Measurements from ENCODE around the gene EXOC4. TPM values are rescaled to one million over a fixed set of nuclear protein-coding genes. Genes with fewer than 3 reads are reported as not detected.

EXOC4 gene
- total and polyA plus RNA-seq, 2 experiments from 2014 or later = 23.9 to 51.7 TPM

- Histone ChIP-seq H3K9ac (no peak overlapping the region), H3K27me3 (replicated peaks; ENCODE audit: insufficient read depth) (no peaks in the 10 kb centered on the region), H3K9me2 (ENCODE audit: insufficient read depth) (no peaks in the 10 kb centered on the region), H3F3A (ENCODE audit: insufficient read depth) (no peaks in the 10 kb centered on the region), H2AFZ (no peak overlapping the region), H3K27ac (no peak overlapping the region), H3K4me3 (no peak overlapping the region), H4K20me1 (ENCODE audit: insufficient read depth) (no peaks in the 10 kb centered on the region), H3K4me2 (ENCODE audit: unreplicated experiment) (no peak overlapping the region), H3K4me1 (ENCODE audit: insufficient read depth) (0 out of 2 replicates have a peak, but pooled peaks cover 10% of the 10 kb centered on the region), H3K36me3 (ENCODE audit: low read depth) (no peaks in the 10 kb centered on the region), H3K79me2 (ENCODE audit: insufficient read depth) (no peaks in the 10 kb centered on the region), H3K9me3 (ENCODE audit: low read depth) (no peaks in the 10 kb centered on the region)
- no peak for DNase-seq
- WGBS, 2 experiments (ENCODE audit: low coverage in 1 of 2, low lambda C conversion rate in 2 of 2, missing lambda C conversion rate in 2 of 2) = 82 to 84% methylated on average over 7 of the region's 7 CpGs
- in situ Hi-C loops (cut with MboI) = no loop called here
- no peak for TF ChIP-seq EZH2 (IDR thresholded peaks at IDR 0.05; ENCODE audit: insufficient read depth, poor library complexity, severe bottlenecking)
- TF ChIP-seq EZH2phosphoT487 (IDR thresholded peaks at IDR 0.05; ENCODE audit: insufficient read depth, low read depth) = no peak
Measured at GRCh38 chr7:133827707-133828623, 575.1 kb downstream of the EXOC4 start.

DNA sequence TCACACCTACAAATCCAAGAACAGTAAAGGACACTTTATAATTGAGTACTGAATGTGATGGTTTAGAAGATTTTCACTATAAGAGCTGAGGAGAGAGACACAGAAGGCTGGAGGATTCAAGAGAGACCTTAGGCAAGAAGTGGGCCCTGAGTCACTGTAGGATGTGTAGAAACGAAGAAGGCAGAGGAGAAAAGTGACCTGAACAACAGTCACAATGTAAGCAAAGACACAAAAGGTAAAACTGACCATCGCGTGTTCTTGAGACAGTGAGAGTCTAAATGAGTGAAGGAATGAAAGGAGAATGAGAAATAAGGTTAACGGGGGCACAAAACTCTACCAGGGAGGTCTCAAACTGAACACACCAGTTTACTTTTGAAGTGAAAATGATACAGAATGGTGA, 576.0 kb downstream of the EXOC4 start:
- TF ChIP-seq EZH2 (IDR thresholded peaks at IDR 0.05; ENCODE audit: insufficient read depth, poor library complexity, severe bottlenecking) = no peak
- no peak for TF ChIP-seq EZH2phosphoT487 (IDR thresholded peaks at IDR 0.05; ENCODE audit: insufficient read depth, low read depth)
- Histone ChIP-seq H3K9ac (no peak overlapping the region), H3K27me3 (replicated peaks; ENCODE audit: insufficient read depth) (no peaks in the 10 kb centered on the region), H3K27ac (no peak overlapping the region), H4K20me1 (ENCODE audit: insufficient read depth) (no peaks in the 10 kb centered on the region), H3K4me1 (ENCODE audit: insufficient read depth) (0 out of 2 replicates have a peak, but pooled peaks cover 10% of the 10 kb centered on the region), H3K4me2 (ENCODE audit: unreplicated experiment) (no peak overlapping the region), H3K36me3 (ENCODE audit: low read depth) (no peaks in the 10 kb centered on the region), H3K9me2 (ENCODE audit: insufficient read depth) (no peaks in the 10 kb centered on the region), H3K9me3 (ENCODE audit: low read depth) (no peaks in the 10 kb centered on the region), H3K79me2 (ENCODE audit: insufficient read depth) (no peaks in the 10 kb centered on the region), H2AFZ (no peak overlapping the region), H3F3A (ENCODE audit: insufficient read depth) (no peaks in the 10 kb centered on the region), H3K4me3 (no peak overlapping the region)
- in situ Hi-C loops (cut with MboI) = no loop called here
- no peak for DNase-seq
- WGBS, 2 experiments (ENCODE audit: low coverage in 1 of 2, low lambda C conversion rate in 2 of 2, missing lambda C conversion rate in 2 of 2) = 94 to 95% methylated on average over 4 of the region's 4 CpGs

GRCh38 chr7:133829336-133829897, 576.5 kb downstream of the EXOC4 start:
- H3K36me3 ChIP-seq (ENCODE audit: low read depth) = no peaks in the 10 kb centered on the region
- H3F3A ChIP-seq (ENCODE audit: insufficient read depth) = no peaks in the 10 kb centered on the region
- no peak overlapping the region for H3K4me3 ChIP-seq
- no peak overlapping the region for H3K27ac ChIP-seq
- no peak overlapping the region for H3K9ac ChIP-seq
- peak; percentile 40 for DNase-seq
- 0 out of 2 replicates have a peak, but pooled peaks cover 10% of the 10 kb centered on the region for H3K4me1 ChIP-seq (ENCODE audit: insufficient read depth)
- H4K20me1 ChIP-seq (ENCODE audit: insufficient read depth) = no peaks in the 10 kb centered on the region
- 43 to 50% methylated on average over 4 of the region's 4 CpGs for WGBS, 2 experiments (ENCODE audit: low coverage in 1 of 2, low lambda C conversion rate in 2 of 2, missing lambda C conversion rate in 2 of 2)
- in situ Hi-C loops (cut with MboI) = no loop called here
- TF ChIP-seq EZH2phosphoT487 (IDR thresholded peaks at IDR 0.05; ENCODE audit: insufficient read depth, low read depth) = no peak
- no peak for TF ChIP-seq EZH2 (IDR thresholded peaks at IDR 0.05; ENCODE audit: insufficient read depth, poor library complexity, severe bottlenecking)
- no peaks in the 10 kb centered on the region for H3K79me2 ChIP-seq (ENCODE audit: insufficient read depth)
- no peaks in the 10 kb centered on the region for H3K27me3 ChIP-seq (replicated peaks; ENCODE audit: insufficient read depth)
- H2AFZ ChIP-seq = no peak overlapping the region
- H3K4me2 ChIP-seq (ENCODE audit: unreplicated experiment) = no peak overlapping the region
- no peaks in the 10 kb centered on the region for H3K9me3 ChIP-seq (ENCODE audit: low read depth)
- no peaks in the 10 kb centered on the region for H3K9me2 ChIP-seq (ENCODE audit: insufficient read depth)

DNA sequence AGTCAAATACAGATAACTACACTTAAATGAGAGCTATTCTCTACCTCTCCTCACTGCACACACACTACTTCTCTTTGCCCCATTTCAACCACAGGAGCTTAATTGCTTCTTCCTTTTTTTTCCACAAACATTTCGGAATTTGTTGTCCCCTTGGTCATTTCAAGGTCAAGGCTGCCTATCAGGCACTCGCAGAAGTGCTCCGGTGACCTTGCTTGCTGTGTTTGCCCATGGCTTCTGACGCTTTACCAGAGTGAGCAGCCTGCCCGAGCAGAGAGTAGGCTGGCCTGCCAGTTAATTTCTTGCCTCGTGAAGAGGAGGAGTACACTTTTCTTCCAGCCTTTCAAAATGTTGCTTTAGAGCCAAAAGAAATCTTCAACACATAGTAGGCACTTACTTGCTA, 577.2 kb downstream of the EXOC4 start:
- in situ Hi-C loops (cut with MboI) = no loop called here
- TF ChIP-seq EZH2phosphoT487 (IDR thresholded peaks at IDR 0.05; ENCODE audit: insufficient read depth, low read depth) (no peak), EZH2 (IDR thresholded peaks at IDR 0.05; ENCODE audit: insufficient read depth, poor library complexity, severe bottlenecking) (no peak)
- Histone ChIP-seq H3K79me2 (ENCODE audit: insufficient read depth) (no peaks in the 10 kb centered on the region), H3K27me3 (replicated peaks; ENCODE audit: insufficient read depth) (no peaks in the 10 kb centered on the region), H3K9me3 (ENCODE audit: low read depth) (no peaks in the 10 kb centered on the region), H3K9me2 (ENCODE audit: insufficient read depth) (no peaks in the 10 kb centered on the region), H3K36me3 (ENCODE audit: low read depth) (no peaks in the 10 kb centered on the region), H4K20me1 (ENCODE audit: insufficient read depth) (no peaks in the 10 kb centered on the region), H3K4me1 (ENCODE audit: insufficient read depth) (0 out of 2 replicates have a peak, but pooled peaks cover 10% of the 10 kb centered on the region), H3F3A (ENCODE audit: insufficient read depth) (no peaks in the 10 kb centered on the region), H3K4me2 (ENCODE audit: unreplicated experiment) (no peak overlapping the region), H3K9ac (no peak overlapping the region), H3K27ac (no peak overlapping the region), H3K4me3 (no peak overlapping the region), H2AFZ (no peak overlapping the region)
- DNase-seq = no peak
- 95 to 96% methylated on average over 6 of the region's 6 CpGs for WGBS, 2 experiments (ENCODE audit: low coverage in 1 of 2, low lambda C conversion rate in 2 of 2, missing lambda C conversion rate in 2 of 2)
